ENCODE data around the gene CEP170.
A peak's percentile ranks its signal among the peaks of the same experiment; 100 is the strongest.

Gene CEP170

GRCh38 chr1:243254927-243255790 is at the start of gene CEP170:
Gene CEP170, minus strand, starts transcription at chr1:243255281. Its CDS starts 30,001 bp downstream, at chr1:243225280.
- DNase-seq (ENCODE audit: low spot score) = peak; percentile 95

GRCh38 chr1:243301059-243301458 is 46.0 kb upstream of the CEP170 start:
- DNase-seq (ENCODE audit: low spot score) = no peak

GRCh38 chr1:243299069-243299468 is 44.0 kb upstream of the CEP170 start:
- no peak for DNase-seq (ENCODE audit: low spot score)

- DNase-seq (ENCODE audit: low spot score) = no peak
These were observed 39.6 kb upstream of the CEP170 start for GRCh38 chr1:243294723-243295121.

GRCh38 chr1:243293941-243294722 is 39.1 kb upstream of the CEP170 start:
- DNase-seq (ENCODE audit: low spot score) = no peak

GRCh38 chr1:243292117-243292516 is 37.0 kb upstream of the CEP170 start:
- no peak for DNase-seq (ENCODE audit: low spot score)

- no peak for DNase-seq (ENCODE audit: low spot score)
These were observed 36.2 kb upstream of the CEP170 start for GRCh38 chr1:243291292-243291691.

- DNase-seq (ENCODE audit: low spot score) = no peak
These were observed 33.0 kb upstream of the CEP170 start for GRCh38 chr1:243288062-243288461.

GRCh38 chr1:243287652-243288051 is 32.6 kb upstream of the CEP170 start:
- no peak for DNase-seq (ENCODE audit: low spot score)

- no peak for DNase-seq (ENCODE audit: low spot score)
These were observed 32.0 kb upstream of the CEP170 start for GRCh38 chr1:243287123-243287460.

GRCh38 chr1:243286409-243287122 is 31.5 kb upstream of the CEP170 start:
- no peak for DNase-seq (ENCODE audit: low spot score)

- no peak for DNase-seq (ENCODE audit: low spot score)
These were observed 26.6 kb upstream of the CEP170 start for GRCh38 chr1:243281672-243282071.

GRCh38 chr1:243280571-243281129 is 25.6 kb upstream of the CEP170 start:
- no peak for DNase-seq (ENCODE audit: low spot score)

GRCh38 chr1:243275316-243275715 is 20.2 kb upstream of the CEP170 start:
- DNase-seq (ENCODE audit: low spot score) = no peak

GRCh38 chr1:243273945-243274344 is 18.9 kb upstream of the CEP170 start:
- no peak for DNase-seq (ENCODE audit: low spot score)

GRCh38 chr1:243273506-243273905 is 18.4 kb upstream of the CEP170 start:
- DNase-seq (ENCODE audit: low spot score) = no peak

- no peak for DNase-seq (ENCODE audit: low spot score)
These were observed 17.3 kb upstream of the CEP170 start for GRCh38 chr1:243272401-243272800.

- DNase-seq (ENCODE audit: low spot score) = no peak
These were observed 16.9 kb upstream of the CEP170 start for GRCh38 chr1:243271996-243272395.

GRCh38 chr1:243270097-243270864 is 15.2 kb upstream of the CEP170 start:
- DNase-seq (ENCODE audit: low spot score) = no peak

- no peak for DNase-seq (ENCODE audit: low spot score)
These were observed 14.3 kb upstream of the CEP170 start for GRCh38 chr1:243269461-243269801.

GRCh38 chr1:243268751-243269460 is 13.8 kb upstream of the CEP170 start:
- DNase-seq (ENCODE audit: low spot score) = peak; percentile 72

Data from LoVo (cell line).